GM12891 (cell line): ENCODE measurements around the gene PDIK1L.

Experiments
- PAX5 ChIP-seq: IDR thresholded peaks from 2 replicates; pipeline ENCODE4 v1.6.1; 2011; ENCODE audit warnings: low read length, moderate library complexity, mild to moderate bottlenecking; ENCODE audit not compliant: insufficient read depth, severe bottlenecking
- POLR2A ChIP-seq: IDR thresholded peaks from 2 replicates; pipeline ENCODE4 v1.6.1; 2011; ENCODE audit warnings: low read depth, low read length, control low read depth
- POLR2AphosphoS5 ChIP-seq: IDR thresholded peaks from 2 replicates; pipeline ENCODE4 v1.6.1; 2011; ENCODE audit warnings: low read depth, low read length, control low read depth
- POU2F2 ChIP-seq: IDR thresholded peaks from 2 replicates; pipeline ENCODE4 v1.6.1; 2011; ENCODE audit warnings: low read depth, mild to moderate bottlenecking, control low read depth, low read length, moderate library complexity
- TAF1 ChIP-seq: IDR thresholded peaks from 2 replicates; pipeline ENCODE4 v1.6.1; 2011; ENCODE audit warnings: low read depth, low read length, control low read depth

DNA sequence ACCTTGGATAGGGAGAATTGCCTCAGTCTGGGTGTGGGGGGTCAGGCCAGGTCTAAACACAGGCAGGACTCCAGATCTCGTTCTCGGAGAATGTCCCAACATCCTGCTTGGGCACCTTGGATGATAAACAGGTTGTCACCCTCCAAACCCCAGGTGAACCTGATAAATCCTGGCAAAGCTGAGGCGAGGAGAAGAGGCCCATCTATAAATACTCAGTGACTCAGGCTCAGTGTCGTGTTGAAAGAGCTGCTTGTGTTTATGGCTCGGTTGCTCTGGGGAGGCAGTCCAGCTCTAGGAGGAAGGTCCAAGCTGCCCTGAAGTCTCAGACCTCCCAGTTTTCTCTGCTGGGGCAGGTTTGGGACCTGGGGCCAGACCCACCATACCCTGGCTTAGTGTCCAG lies 28.4 kb upstream of the PDIK1L start:
- no peak for TF ChIP-seq POLR2A
- TF ChIP-seq PAX5, result no peak
- TF ChIP-seq TAF1, result no peak
- no peak for TF ChIP-seq POLR2AphosphoS5
- TF ChIP-seq POU2F2, result no peak
